ENCODE results near the gene FSHR.

The FSHR gene

GRCh38 chr2:49026706-49027105 is 127.6 kb downstream of the FSHR start:
- DNase-seq, result no peak

GRCh38 chr2:49021271-49021670 is 133.0 kb downstream of the FSHR start:
- no peak for DNase-seq

DNA sequence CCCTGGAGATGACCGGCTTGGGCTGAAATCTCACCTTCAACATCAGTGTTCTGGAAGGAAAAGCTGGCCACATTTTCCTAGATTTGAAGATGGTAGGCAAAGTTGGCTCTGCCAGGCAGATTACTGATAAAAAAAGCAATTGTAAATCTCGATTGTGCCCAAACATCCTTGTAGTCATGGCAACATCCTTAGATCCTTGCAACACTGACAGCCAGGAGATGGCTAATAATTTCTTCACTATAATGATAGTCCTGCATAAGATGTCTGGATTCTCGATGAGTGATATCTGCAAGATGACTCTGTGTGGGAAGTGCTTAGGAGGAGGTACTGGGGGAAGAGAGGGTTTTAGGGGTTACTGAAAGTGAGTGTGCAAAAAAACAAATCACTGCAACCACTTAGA is 149.1 kb downstream of the FSHR start:
- no peak for DNase-seq

GRCh38 chr2:49004036-49004626 is 150.2 kb downstream of the FSHR start:
- DNase-seq, result no peak

DNA sequence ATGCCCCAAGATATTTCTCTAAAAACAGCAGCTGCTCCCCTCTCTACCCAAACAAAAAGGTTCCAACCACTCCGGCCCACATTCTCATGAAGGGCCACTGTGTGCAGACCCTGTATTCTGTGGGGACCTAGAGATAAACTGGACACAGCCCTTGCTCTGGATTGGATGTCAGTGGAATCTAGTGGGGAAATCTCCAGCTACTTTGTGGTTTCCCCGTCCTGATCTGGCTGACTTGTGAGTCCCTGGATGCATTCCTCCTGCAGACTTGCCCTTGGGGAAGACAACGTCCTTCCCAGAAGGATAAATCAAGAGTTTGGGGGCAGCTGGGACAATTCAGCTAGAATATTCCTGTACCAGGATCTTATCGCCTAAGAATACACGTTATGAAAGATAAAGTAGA is 151.1 kb downstream of the FSHR start:
- no peak for DNase-seq

- no peak for DNase-seq
These were observed 151.6 kb downstream of the FSHR start for GRCh38 chr2:49002750-49003149.

DNA sequence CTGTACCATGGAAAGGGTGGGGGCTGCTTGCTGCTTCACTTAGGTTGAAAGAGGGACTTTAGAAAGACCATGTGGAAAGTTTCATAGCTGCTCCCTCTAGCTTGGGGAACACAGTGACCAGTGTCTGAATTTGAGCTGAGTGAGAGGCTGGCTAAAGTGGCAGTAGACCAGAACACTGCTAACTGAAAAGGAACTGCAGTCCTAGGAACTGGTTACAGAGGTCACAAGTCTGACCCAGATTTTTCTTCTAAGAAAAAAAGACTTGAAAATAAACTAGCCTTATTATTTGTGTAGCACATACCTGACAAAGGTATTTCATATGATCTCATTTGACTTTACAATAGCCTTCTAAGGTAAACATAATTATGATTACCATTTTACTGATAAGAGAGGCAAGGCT is 153.6 kb downstream of the FSHR start:
- no peak for DNase-seq

GRCh38 chr2:48998449-48998848 is 155.9 kb downstream of the FSHR start:
- DNase-seq, result no peak

DNA sequence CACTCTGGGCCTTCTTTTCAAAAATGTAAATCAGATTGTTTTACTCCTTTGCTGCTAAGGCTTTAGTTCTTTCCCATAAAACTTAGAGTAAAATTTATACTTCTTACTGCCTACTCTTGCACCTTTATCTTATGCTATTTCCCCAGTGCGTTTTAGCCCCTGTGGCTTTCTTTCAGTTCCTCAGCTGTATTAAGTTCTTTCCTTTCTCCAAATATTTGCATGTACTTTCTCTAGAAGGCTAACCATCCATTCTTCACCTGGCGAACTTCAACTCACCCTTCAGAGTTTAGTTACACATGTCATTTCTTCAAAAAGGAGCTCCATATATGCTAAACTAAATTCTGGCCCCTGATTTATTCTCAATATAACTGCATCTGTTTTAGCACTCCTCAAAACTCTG is 160.7 kb downstream of the FSHR start:
- DNase-seq, result no peak

DNA sequence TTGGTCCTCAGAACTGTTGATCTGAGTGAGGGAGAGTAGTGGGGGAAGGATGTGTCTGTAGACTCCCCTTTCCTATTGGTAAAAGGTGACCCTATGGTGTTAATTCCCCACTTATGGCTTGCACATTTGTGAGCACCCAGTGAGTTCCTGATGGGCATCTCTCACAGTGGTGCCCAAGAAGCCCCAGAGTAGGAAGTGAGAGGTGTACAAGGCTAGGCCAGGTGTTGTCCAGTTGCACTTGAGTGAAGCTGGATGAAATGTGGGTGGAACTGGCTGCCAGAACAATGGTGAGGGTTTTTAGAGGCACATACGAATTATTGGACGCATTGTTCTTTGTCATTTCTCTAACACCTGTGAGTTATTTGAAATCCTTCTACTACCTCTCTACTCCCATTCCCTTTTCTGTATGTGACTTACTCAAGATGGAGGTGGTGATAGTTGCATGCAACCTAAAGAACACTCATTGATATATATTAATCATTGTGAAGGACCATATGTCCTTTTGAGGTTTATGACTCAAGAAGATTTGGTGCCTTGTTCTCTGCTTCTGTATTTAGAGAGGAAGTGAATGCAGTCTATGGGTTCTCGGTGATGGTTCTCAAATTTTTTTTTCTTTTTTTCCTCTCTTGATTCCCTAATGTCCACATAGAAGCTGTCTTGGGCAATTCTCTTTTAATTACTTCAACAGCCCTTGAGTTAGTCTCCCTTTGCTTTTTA is 162.7 kb downstream of the FSHR start:
- DNase-seq, result no peak

GRCh38 chr2:48984922-48985321 is 169.4 kb downstream of the FSHR start:
- no peak for DNase-seq

DNA sequence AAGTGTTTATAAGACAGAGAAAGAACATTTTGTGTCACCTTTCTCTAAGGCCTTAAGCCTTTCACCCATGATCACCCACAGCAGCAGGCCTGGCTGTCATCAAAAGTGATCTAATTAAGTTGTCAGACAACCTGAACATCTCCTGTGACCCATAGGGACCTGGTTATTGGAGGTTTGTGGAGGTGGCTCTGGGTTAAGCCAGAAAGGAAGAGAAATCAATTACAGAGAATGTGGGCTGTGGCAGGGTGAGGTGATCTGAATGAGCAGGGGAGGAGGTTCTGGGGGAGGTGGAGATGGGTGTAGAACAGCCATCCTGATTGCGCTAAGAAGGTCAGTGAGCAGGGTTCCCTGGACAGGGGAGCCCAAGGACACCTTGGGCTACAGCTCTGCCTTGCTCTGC is 170.8 kb downstream of the FSHR start:
- no peak for DNase-seq

DNA sequence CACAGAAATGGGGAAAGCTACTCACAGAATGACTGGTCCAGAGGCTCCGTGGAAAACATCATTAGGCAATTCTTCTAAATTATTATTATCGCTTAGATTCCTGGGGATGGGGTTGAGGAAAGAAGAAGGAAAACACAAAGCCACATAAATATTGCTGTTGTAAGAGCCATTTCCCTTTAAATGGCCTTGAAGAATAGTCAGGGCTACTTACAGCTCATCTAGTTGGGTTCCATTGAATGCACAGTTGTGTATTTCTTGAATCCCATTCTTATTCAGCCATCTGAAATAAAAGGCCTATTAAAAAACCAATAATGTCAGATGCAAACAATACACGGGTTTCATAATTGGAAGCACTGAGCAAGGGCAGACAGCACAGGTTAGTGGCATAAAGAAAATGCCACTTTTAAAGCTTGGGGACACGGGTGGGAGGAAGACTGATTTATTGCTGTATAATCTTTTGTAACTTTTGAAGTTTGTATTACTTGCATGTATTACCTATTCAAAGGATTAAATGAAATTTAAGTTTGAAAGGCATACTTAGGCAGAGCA is 171.4 kb downstream of the FSHR start:
- DNase-seq, result no peak

GRCh38 chr2:48980846-48981245 is 173.5 kb downstream of the FSHR start:
- no peak for DNase-seq

GRCh38 chr2:48979691-48980090 is 174.6 kb downstream of the FSHR start:
- no peak for DNase-seq

GRCh38 chr2:48978131-48978530 is 176.2 kb downstream of the FSHR start:
- DNase-seq, result no peak

DNA sequence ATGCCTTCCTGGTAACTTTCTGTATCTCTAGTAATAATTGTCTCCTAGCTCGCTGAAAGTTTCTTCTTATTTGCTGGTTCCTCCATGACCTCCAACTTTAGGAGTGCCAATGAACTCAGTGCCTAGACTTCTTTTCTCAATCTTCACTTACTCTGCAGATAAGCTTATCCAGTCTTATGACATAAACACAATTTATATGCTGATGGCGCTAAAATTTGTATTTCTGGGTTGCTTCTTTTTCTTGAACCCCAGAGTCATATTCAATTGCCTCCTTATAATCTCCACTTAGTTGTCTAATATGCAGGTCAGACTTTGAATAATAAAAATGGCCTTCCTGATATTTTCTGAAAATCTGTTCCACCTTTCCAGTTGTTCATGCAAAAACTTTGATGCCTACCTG is 182.5 kb downstream of the FSHR start:
- no peak for DNase-seq

- no peak for DNase-seq
These were observed 186.3 kb downstream of the FSHR start for GRCh38 chr2:48968011-48968410.

- DNase-seq, result no peak
These were observed 189.1 kb downstream of the FSHR start for GRCh38 chr2:48965204-48965603.

GRCh38 chr2:48961009-48961408 is 193.3 kb downstream of the FSHR start:
- DNase-seq, result no peak

DNA sequence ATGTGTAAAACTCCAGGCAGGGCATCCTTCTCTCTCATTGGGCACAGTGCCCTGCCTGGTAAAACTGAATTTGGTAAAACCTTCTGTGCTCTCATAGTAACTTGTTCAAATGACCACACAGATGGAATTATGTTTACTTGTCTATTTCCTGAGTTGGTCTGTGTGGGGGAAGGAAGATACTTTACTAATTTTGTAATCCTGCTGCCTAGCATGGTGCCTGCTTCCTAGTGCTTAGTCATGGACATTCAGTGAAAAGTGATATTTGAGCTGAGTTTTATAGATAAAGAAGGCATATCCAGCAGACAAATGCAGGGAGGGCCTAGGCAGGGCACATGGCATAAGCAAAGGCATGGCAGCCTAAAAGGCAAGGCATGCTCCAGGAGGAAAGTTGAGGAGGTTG is 199.4 kb downstream of the FSHR start:
- no peak for DNase-seq

DNA sequence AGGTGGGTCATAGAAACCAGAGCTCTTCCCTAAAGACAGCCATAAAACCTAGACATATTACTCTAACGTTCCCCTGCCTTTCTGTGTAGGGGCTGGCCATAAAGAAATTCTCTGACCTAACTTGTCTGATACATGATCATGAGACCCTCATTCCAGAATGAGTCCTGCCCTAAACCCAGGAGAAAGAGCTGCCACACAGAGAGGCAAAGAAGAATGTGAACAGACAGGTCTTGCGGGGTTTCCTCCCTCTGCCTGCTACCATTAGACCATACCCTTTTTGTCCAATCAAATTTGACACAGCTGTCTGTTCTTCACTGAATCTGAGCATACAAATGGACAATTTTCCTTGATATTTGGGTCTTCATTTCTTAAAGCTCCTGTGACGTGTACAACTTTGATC is 200.0 kb downstream of the FSHR start:
- no peak for DNase-seq

DNA sequence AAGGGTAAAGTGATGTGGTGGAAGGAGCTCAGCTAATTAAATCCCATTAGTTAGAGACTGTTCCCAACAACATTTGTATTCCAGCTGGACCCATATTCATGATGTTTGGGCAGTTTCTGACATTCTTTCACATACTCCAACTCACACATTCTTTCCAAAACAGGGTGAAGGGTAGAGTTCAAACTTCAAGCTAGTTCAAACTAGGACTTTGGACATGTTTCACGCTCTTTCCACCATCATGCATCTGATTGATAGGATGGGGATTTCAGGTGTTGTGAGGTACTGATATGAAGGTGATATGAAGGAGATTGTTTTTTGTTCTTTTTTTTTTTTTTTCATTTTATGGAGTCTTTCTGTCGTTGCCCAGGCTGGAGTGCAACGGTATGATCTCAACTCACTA is 201.7 kb downstream of the FSHR start:
- no peak for DNase-seq

GRCh38 chr2:48952143-48952542 is 202.2 kb downstream of the FSHR start:
- DNase-seq, result no peak

All from activated T-cell treated with anti-CD3 and anti-CD28 coated beads, Interleukin-2, amount 50 U/mL, for 48 hours (primary cell).